Activated gamma-delta T cell treated with anti-CD3 and anti-CD28 coated beads, Interleukin-2, amount 50 U/mL, for 16 hours (primary cell): Measurements from ENCODE around the gene FOXO3B.
"Not testable (repeated sequence)": the region's sequence is repeated elsewhere in the genome, so short reads cannot be mapped to it uniquely, and the experiment has no call there.

Source experiments
- DNase-seq: peaks from one replicate; pipeline ENCODE4 v3.0.0-alpha.2; 2020; ENCODE audit warnings: low read depth

Gene FOXO3B

DNA sequence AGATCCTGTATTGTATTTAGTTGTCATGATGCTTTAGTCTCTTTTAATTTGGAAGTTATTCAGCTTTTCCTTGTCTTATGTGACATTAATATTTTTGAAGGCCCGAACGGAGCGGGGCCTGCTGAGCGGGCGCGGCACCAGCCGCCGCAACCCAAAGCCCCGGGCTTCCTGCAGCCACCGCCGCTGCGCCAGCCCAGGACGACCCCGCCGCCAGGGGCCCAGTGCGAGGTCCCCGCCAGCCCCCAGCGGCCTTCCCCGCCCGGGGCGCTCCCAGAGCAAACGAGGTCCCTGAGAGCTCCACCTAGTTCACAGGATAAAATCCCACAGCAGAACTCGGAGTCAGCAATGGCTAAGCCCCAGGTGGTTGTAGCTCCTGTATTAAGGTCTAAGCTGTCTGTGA lies 32.0 kb downstream of the FOXO3B start:
- DNase-seq = not testable (repeated sequence)

GRCh38 chr17:18644291-18644690 lies 37.8 kb downstream of the FOXO3B start, which contains the start of gene TBC1D28:
Gene TBC1D28, minus strand, starts transcription at chr17:18644391. Its CDS starts 3,039 bp downstream, at chr17:18641352.
- not testable (repeated sequence) for DNase-seq

DNA sequence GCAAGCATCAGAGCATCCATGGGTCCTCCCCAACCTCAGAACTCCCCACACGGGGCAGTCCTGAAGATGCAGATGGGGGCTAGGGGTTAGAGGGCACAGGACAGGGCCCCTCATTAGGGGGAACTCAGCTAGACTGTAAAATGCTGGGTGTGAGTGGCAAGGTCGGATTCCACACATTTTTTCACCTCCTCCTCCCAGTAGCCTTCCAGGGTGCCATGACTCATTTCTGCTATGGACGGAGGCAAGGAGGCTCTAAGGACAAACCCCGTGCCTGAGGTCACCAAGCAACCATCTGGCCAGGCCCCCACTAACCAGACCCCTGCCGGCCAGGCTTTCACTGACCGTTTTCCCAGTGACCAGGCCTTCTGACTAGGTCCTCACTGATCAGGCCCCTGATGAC lies 39.0 kb downstream of the FOXO3B start:
- not testable (repeated sequence) for DNase-seq

- DNase-seq = not testable (repeated sequence)
Observed at GRCh38 chr17:18638357-18638756, 43.8 kb downstream of the FOXO3B start.

GRCh38 chr17:18636237-18636636 lies 45.9 kb downstream of the FOXO3B start:
- DNase-seq = not testable (repeated sequence)

DNA sequence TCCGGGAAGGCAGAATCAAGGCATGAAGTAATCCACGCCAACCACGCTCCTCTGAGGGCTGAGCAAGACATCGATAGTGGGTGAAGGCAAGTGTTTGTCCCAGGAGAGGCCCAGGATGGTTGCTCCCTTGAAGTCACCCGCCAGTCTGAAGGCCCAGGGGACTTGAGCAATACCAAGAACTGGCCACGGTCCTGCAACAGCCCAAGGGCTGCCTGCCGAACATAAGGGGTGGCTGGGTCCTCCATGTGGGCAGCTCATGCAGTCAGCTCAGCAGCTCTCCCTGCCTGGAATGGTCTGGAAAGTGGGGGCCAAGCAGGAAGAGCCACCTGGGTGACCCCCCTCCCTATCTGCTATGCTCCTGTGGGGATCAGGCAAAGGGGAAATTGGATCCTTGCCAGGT lies 46.3 kb downstream of the FOXO3B start:
- not testable (repeated sequence) for DNase-seq

DNA sequence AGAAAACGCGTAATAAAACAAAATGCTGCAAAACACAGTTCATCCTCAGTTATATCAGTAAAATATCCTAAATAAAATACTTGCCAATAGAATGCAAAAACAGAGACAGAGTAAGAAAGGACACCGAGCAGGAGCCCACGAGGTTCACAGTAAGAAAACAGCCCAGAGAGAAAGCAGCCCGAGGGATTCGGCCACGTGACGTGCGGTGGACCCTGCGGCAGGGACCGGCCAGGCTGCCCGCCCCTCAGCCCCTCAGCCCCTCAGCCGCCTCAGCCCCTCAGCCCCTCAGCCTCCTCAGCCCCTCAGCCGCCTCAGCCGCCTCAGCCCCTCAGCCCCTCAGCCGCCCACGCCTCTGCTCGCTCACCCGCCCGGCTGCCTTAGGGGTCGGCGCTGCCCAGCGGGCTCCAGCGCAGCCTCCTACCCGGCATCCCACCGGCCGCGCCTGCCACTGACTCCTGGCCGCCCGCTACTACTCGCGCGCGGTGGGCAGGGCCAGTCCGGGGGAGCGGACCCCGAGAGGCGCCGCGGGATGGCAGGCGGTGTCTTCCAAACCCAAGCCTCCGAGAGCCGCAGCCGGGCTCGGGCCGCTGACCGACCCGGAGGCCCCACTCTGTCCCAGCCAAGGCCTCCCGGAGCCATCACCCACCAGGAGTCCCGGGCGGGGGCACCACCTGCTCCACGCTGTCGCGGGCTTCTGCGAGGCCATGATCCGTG lies 47.4 kb downstream of the FOXO3B start:
- not testable (repeated sequence) for DNase-seq
